ENCODE results near the gene NKD2.
"Not testable (repeated sequence)": the region's sequence is repeated elsewhere in the genome, so short reads cannot be mapped to it uniquely, and the experiment has no call there.

Gene NKD2

DNA sequence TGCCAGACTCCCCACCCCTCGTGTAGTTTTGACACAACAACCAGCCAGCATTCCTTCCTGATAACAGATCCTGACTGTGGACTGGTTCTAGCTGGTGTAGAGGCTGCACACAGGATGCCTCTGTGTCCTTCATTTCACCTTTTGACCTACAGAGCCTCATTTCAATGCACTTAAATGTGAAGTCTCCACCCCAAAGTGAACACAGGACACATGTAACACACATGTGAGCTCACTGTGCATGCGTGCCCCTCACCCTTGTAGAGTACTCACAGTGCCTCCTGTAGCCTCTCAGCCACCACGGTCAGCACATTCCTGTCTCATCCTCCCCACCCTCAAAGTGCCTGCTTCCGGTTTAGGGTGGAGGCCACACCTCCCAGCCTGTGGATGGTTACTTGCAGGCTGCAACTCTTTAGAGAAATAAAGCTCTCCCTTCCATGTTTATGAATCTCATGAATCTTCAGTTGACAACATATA is 11.6 kb upstream of the NKD2 start:
- TF ChIP-seq, protein P1, sequence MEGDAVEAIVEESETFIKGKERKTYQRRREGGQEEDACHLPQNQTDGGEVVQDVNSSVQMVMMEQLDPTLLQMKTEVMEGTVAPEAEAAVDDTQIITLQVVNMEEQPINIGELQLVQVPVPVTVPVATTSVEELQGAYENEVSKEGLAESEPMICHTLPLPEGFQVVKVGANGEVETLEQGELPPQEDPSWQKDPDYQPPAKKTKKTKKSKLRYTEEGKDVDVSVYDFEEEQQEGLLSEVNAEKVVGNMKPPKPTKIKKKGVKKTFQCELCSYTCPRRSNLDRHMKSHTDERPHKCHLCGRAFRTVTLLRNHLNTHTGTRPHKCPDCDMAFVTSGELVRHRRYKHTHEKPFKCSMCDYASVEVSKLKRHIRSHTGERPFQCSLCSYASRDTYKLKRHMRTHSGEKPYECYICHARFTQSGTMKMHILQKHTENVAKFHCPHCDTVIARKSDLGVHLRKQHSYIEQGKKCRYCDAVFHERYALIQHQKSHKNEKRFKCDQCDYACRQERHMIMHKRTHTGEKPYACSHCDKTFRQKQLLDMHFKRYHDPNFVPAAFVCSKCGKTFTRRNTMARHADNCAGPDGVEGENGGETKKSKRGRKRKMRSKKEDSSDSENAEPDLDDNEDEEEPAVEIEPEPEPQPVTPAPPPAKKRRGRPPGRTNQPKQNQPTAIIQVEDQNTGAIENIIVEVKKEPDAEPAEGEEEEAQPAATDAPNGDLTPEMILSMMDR (IDR thresholded peaks at IDR 0.05; ENCODE audit: low read depth, low read length), result no peak
- H3K4me3 ChIP-seq (ENCODE audit: low read depth, low read length), result no peak overlapping the region

DNA sequence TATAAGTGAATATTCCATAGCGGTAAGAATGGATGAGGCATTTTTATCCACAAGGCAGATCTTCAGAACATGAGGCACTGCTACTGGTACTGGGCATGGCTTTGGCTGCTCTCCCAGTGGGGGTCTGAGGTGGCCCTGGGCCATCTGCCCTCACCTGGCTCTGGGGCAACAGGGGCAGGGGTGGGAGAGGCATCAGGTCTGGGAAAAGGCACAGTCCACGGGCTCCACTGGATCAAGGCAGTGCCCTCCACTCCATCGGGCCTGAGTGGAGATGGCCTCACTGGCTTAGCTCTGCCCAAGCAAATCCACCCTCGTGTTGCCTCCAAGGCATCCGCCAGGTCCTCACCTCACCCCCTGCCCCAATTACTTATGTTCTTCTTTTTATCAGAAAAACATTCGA is 10.9 kb upstream of the NKD2 start:
- no peak overlapping the region for H3K4me3 ChIP-seq (ENCODE audit: low read depth, low read length)
- TF ChIP-seq, protein P1 (IDR thresholded peaks at IDR 0.05; ENCODE audit: low read depth, low read length), result no peak

DNA sequence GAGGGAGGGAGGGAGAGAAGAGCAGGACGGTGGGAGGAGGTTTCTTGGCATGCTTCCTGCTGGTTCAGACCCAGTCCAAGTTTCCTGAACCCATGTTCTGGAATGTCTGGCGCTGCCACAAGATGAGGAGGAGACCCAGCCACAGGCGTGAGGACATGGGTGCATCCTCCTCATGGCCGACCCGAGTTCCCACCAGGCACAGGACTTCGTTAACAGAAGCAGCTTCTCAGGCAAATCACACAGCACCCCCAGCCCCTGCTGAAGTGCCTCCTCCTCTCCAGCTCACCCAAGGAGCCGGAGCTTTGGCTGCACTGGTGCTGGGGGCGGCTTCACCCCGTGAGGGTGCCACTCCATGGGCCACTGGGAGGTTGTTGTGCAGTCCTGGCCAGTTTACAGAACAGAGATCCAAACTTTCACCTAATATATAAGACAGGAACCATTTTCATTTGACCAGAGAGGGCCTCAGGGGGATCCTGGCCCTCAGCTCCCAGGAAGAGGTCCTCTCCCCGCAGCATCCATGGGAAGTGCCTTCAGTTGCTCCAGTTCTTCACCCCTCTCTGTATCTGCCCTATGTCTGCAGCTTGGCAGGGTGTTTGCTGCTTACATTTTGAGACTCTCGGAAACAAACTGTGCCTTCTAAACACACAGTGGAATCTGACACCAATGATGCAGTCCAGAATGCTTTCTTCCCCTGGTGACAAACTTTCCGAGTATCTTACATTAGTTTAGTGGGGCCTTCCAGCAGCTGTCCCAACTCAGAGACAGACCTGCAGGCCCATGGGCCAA is 10.2 kb upstream of the NKD2 start:
- H3K4me3 ChIP-seq (ENCODE audit: low read depth, low read length), result no peak overlapping the region

DNA sequence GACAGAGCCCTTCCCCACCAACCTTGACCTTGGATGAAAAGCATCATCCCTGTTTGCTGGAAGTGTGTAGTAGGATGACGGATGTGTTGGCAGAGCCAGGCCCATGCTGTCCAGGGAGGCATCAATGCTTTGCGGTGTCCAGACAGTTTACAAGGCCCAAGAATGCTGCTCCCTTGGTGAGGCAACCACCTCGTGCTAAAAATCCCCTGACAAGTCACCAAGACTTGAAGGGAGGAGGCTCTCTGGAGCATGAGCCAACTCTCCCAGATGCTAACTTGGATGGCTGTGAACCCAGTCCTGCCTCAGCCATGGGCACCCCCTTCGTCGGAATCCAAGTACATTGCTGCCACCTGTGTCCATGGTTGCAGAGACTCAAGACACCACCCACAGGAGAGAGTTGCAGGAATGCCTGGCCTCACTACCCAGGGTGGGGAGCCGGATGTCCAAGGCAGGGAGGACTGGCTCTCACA is 9.5 kb upstream of the NKD2 start:
- no peak overlapping the region for H3K4me3 ChIP-seq (ENCODE audit: low read depth, low read length)
- TF ChIP-seq, protein P1 (IDR thresholded peaks at IDR 0.05; ENCODE audit: low read depth, low read length), result no peak

More for the DNA sequence above, 10.2 kb upstream of the NKD2 start:
- TF ChIP-seq, protein P1 (IDR thresholded peaks at IDR 0.05; ENCODE audit: low read depth, low read length), result no peak

DNA sequence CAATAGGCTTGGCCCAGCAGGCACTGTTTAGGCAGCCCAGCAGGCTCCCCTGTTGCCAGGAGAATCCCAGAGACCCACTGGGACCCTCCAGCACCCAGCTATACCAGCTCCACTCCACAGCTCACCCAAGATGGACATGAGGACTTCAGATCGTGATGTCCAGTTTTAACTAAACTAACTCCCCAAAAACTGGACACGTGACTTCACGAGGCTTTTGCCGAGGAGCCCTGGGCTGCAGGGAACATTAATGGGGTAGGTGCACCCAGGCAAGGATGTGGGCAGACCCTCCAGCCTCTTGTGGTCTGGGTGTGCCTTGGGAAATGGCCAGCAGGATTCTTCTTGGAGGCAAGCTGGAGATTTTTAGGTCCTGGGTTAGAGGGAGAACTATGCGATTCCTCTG is 8.9 kb upstream of the NKD2 start:
- TF ChIP-seq, protein P1 (IDR thresholded peaks at IDR 0.05; ENCODE audit: low read depth, low read length), result no peak
- H3K4me3 ChIP-seq (ENCODE audit: low read depth, low read length), result no peak overlapping the region

DNA sequence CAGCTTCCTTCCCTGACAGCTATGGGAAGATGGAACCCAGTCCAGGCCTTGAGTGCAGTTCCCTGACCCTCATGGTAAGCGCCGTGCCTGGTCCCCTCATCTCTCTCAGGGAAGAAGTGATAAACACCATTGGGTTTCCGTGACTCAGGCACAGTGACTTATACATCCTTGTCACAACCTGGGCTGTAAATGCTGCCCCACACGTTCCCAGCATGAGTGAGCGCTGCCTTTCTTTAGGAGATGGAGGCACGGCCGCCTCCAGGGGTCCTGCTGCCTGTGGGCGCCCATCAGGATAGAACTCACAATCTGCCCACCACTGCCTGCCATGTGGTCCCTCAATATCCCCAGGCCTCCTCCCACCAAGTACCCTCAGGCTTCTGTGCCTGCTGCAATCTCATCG is 8.3 kb upstream of the NKD2 start:
- TF ChIP-seq, protein P1 (IDR thresholded peaks at IDR 0.05; ENCODE audit: low read depth, low read length), result no peak
- no peak overlapping the region for H3K4me3 ChIP-seq (ENCODE audit: low read depth, low read length)

DNA sequence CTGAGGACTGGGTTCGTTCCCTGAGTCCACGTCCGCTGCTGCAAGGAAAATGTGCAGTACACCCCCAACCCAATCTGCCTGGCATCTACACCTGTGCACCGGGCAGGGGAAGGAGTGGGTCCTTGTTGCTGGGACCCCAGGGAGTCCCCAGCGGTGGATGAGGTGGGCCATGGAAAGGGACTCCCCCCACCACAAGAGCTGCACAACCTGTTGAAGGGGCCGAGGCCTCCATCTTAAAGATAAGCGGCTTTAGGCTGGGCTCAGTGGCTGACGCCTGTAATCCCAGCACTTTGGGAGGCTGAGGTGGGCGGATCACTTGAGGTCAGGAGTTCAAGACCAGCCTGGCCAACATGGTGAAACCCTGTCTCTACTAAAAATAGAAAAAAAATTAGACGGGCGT is 7.8 kb upstream of the NKD2 start:
- not testable (repeated sequence) for H3K4me3 ChIP-seq (ENCODE audit: low read depth, low read length)
